Activated B cell treated with CpG ODN at 0.5 μM for 24 hours (primary cell): ENCODE results near the gene HSF4. TPM values are rescaled to one million over a fixed set of nuclear protein-coding genes. Genes with fewer than 3 reads are reported as not detected.
A peak's percentile ranks its signal among the peaks of the same experiment; 100 is the strongest.

Source experiments
- ATAC-seq: fragments of 200-7000 bp; cut with Tn5 transposase; one replicate; pipeline ENCODE4 v1.10.0; 2021; ENCODE audit warnings: low read depth, mild to moderate bottlenecking, moderate library complexity
- CTCF ChIA-PET: fragments of 350-600 bp; sonication (Branson Sonifier 250); formaldehyde crosslinking; loops from one replicate; lab custom pipeline; 2021; ENCODE audit warnings: antibody characterized with exemption; lab: Charles Lee
- POLR2A ChIA-PET: fragments of 350-600 bp; sonication (Branson Sonifier 250); formaldehyde crosslinking; loops from one replicate; lab custom pipeline; 2021; ENCODE audit warnings: antibody characterized with exemption; lab: Charles Lee
- DNase-seq: peaks from one replicate; pipeline ENCODE4 v3.0.0; 2022
- H3K27ac Mint-ChIP-seq: one replicate; pipeline ENCODE4 v1.8.0; 2020; ENCODE audit warnings: mixed read lengths
- H3K27me3 Mint-ChIP-seq: one replicate; pipeline ENCODE4 v1.8.0; 2021; ENCODE audit warnings: mixed read lengths
- H3K36me3 Mint-ChIP-seq: one replicate; pipeline ENCODE4 v1.8.0; 2021; ENCODE audit warnings: low read depth, mixed read lengths
- H3K4me1 Mint-ChIP-seq: one replicate; pipeline ENCODE4 v1.8.0; 2021; ENCODE audit warnings: mixed read lengths
- H3K4me3 Mint-ChIP-seq: one replicate; pipeline ENCODE4 v1.8.0; 2020; ENCODE audit warnings: mild to moderate bottlenecking, mixed read lengths
- H3K9me3 Mint-ChIP-seq: one replicate; pipeline ENCODE4 v1.8.0; 2020; ENCODE audit warnings: mixed read lengths
- intact Hi-C: fragments of 100-400 bp; cut with micrococcal nuclease; formaldehyde crosslinking; loops from one replicate; pipeline ENCODE4 v1.15.1; 2024
- total RNA-seq: library from RNA; stranded (reverse); gene quantifications from 2 replicates; pipeline ENCODE4 v1.2.3, GENCODE V29; 2022
- TF ChIP-seq, protein P1 (sequence below): fragments of 200-600 bp; IDR thresholded peaks from one replicate; pipeline ENCODE4 v1.8.0; 2022; ENCODE audit warnings: antibody characterized with exemption, mild to moderate bottlenecking

Gene HSF4
- total RNA-seq, 1 donor from 2014 or later = 5.9 TPM

DNA sequence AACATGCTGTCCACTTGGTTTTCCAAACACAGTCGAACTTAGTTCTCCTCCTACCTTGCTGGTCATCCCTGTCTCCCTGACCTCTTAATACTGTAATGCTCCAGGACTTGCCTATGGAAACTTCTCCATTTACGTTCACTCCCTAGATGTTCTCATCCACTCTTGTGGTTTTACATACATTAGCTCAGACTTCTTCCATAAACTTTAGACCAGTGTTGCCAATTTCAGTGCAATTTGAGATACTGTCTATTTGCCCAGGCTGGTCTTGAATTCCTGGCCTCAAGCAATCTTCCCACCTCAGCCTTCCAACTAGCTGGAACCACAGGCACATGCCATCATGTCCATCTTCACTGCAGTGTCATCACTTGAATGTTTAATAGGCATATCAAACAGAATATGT lies 17.7 kb downstream of the HSF4 start:
- ChIA-PET CTCF (no interaction called here), POLR2A (interaction anchor here (0.7 to 1.8 kb wide), 2 partner anchors 17 to 19 kb away, joined by 5 to 7 read pairs; no protein-coding TSS in a partner anchor)
- intact Hi-C loops = loop anchor here (2.0 kb wide), 1 partner anchor 45 kb away; the partner anchor contains the start of gene TMEM208
- Mint-ChIP-seq H3K4me3 (no peak overlapping the region), H3K27ac (no peak overlapping the region), H3K36me3 (no peaks in the 10 kb centered on the region), H3K9me3 (no peaks in the 10 kb centered on the region), H3K27me3 (peaks cover 18% of the 10 kb centered on the region), H3K4me1 (peaks cover 18% of the 10 kb centered on the region)
- no peak for ATAC-seq
- TF ChIP-seq, protein P1, sequence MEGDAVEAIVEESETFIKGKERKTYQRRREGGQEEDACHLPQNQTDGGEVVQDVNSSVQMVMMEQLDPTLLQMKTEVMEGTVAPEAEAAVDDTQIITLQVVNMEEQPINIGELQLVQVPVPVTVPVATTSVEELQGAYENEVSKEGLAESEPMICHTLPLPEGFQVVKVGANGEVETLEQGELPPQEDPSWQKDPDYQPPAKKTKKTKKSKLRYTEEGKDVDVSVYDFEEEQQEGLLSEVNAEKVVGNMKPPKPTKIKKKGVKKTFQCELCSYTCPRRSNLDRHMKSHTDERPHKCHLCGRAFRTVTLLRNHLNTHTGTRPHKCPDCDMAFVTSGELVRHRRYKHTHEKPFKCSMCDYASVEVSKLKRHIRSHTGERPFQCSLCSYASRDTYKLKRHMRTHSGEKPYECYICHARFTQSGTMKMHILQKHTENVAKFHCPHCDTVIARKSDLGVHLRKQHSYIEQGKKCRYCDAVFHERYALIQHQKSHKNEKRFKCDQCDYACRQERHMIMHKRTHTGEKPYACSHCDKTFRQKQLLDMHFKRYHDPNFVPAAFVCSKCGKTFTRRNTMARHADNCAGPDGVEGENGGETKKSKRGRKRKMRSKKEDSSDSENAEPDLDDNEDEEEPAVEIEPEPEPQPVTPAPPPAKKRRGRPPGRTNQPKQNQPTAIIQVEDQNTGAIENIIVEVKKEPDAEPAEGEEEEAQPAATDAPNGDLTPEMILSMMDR = no peak
- no peak for DNase-seq

DNA sequence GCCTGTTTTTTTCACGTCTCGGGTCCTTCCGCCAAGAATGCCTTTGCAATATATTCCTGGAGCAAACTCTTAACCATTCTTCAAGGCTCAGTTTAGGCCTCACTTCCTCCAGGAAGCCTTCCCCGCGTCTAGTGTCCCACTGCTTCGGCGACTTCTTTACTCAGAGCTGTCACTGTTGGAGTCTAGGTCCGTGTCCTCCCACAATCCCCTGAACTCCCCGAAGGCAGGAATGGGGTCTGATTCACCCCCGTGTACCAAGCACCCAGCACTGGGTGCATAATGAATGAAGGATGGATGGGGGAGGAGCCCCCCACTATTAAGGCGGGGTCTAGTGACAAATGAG lies 18.7 kb downstream of the HSF4 start:
- H3K9me3 Mint-ChIP-seq = no peaks in the 10 kb centered on the region
- DNase-seq (no peak), ATAC-seq (no peak)
- H3K27ac Mint-ChIP-seq = no peak overlapping the region
- no peak overlapping the region for H3K4me3 Mint-ChIP-seq
- H3K27me3 Mint-ChIP-seq = peaks cover 14% of the 10 kb centered on the region
- POLR2A ChIA-PET = interaction anchor here (0.6 to 1.8 kb wide), 6 partner anchors 20 to 155 kb away, joined by 3 to 19 read pairs (median 4); no protein-coding TSS in a partner anchor
- intact Hi-C loops = loop anchor here (1.0 to 2.0 kb wide), 5 partner anchors 9 to 154 kb away; partner anchors contain the start of genes CBFB, E2F4, FHOD1 and TMEM208
- no peaks in the 10 kb centered on the region for H3K36me3 Mint-ChIP-seq
- H3K4me1 Mint-ChIP-seq = peaks cover 14% of the 10 kb centered on the region
- CTCF ChIA-PET = interaction anchor here (1.3 kb wide), 1 partner anchor 15 kb away, joined by 3 read pairs; no protein-coding TSS in a partner anchor
- TF ChIP-seq, protein P1 = no peak

DNA sequence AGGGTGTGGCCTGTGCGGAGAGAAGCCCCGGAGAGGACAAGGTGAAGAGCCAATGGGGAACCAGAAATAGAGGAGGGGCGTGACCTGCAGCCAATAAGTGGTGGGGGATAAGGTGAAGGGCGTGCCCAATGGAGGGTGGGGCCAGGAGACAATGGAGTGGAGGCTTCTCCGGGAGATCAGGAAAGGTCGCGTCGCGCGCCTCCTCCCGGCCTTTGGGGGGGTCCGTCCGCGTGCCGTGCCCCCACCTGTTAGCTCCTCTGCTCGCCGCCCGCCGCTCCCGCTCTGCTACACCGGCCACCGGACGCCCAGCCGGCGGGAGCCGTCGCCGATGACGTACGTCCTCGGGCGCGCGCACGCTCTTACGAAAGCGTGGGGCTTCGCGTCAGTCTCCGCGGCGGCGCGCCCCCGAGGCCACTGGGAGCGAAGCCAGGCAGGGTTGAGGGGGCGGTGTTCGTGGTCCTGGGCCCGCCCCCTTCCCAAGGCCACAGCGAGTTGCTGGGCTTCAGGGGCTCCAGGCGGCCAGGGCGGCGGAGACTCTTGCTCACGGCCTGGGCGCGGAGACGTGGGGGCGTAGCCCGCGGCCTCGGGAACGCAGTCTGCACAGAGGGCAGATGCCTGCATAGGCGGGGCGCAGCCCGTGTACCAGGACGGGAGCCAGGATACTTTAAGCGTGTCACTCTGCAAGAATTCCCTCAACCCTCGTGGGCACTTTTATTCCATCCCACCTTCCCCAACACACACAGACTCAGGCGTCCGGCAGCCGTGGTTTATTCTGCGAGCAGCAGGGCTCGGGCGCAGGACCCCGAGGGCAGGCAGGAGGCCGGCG lies 19.3 kb downstream of the HSF4 start, which contains the start of gene MATCAP1:
MATCAP1 (minus strand) TSS at position 337 of the 826 bp plus-strand sequence. CDS start 3,353 bp downstream, outside the sequence.
- Mint-ChIP-seq H3K27ac (no peak within 1 kb of the TSS), H3K36me3 (no peaks in the 10 kb centered on the region)
- ATAC-seq = peak; percentile 96

DNA sequence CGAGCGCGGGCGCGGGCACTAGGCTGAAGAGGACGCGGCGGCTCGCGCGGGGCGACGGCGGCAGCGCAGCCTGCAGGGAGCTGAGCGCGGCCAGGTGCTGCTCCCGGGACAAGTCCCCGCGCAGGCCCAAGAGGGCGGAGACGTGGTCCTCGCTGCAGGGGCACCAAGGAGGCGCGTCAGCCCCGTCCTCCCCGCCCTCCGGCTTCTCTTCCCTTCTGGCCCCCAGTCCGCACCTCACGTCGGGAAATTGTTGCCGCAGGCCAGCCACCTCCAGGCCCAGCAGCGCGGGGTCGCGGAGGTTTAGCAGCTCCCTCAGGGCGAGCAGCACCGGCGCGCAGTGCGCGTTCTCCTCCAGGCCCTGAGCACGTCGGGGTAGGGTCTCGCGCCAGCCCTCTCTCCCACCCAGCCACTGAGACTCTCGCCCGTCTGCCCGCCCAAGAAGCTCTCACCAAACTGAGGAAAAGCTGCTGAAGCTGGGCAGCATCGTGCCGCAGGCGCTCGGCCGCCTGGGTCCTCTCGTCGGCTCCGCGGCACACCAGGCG lies 20.0 kb downstream of the HSF4 start:
- Mint-ChIP-seq H3K36me3 (no peaks in the 10 kb centered on the region), H3K9me3 (no peaks in the 10 kb centered on the region), H3K4me1 (peaks cover 14% of the 10 kb centered on the region), H3K4me3 (peak overlapping the region; percentile 85), H3K27me3 (peaks cover 8% of the 10 kb centered on the region), H3K27ac (no peak overlapping the region)
- POLR2A ChIA-PET = interaction anchor here (1.0 to 1.3 kb wide), 4 partner anchors 8 to 167 kb away, joined by 4 to 6 read pairs (median 4); partner anchors contain the start of genes E2F4, FBXL8, TMEM208 and TRADD
- intact Hi-C loops = no loop called here
- ATAC-seq (no peak), DNase-seq (no peak)
- CTCF ChIA-PET = interaction anchor here (0.7 to 2.1 kb wide), 9 partner anchors 8 to 230 kb away, joined by 3 to 15 read pairs (median 10); partner anchors contain the start of genes FBXL8 and TRADD
- TF ChIP-seq, protein P1 = no peak

More for the DNA sequence above, 19.3 kb downstream of the HSF4 start, which contains the start of gene MATCAP1:
- TF ChIP-seq, protein P1 = no peak
- DNase-seq = peak; percentile 94
- ChIA-PET CTCF (interaction anchor here (1.3 to 2.1 kb wide), 5 partner anchors 14 to 206 kb away, joined by 3 to 15 read pairs (median 10); partner anchors contain the start of genes FBXL8 and TRADD), POLR2A (interaction anchor here (0.6 to 1.8 kb wide), 7 partner anchors 8 to 156 kb away, joined by 3 to 19 read pairs (median 4); partner anchors contain the start of gene E2F4)
- Mint-ChIP-seq H3K4me1 (peaks cover 14% of the 10 kb centered on the region), H3K4me3 (peak within 1 kb of the TSS; percentile 85), H3K9me3 (no peaks in the 10 kb centered on the region), H3K27me3 (peaks cover 11% of the 10 kb centered on the region)
- intact Hi-C loops = loop anchor here (1.0 to 2.0 kb wide), 5 partner anchors 8 to 155 kb away; partner anchors contain the start of genes CBFB, E2F4, FHOD1 and TMEM208
